ENCODE data around the gene PTPRC.

PTPRC gene

DNA sequence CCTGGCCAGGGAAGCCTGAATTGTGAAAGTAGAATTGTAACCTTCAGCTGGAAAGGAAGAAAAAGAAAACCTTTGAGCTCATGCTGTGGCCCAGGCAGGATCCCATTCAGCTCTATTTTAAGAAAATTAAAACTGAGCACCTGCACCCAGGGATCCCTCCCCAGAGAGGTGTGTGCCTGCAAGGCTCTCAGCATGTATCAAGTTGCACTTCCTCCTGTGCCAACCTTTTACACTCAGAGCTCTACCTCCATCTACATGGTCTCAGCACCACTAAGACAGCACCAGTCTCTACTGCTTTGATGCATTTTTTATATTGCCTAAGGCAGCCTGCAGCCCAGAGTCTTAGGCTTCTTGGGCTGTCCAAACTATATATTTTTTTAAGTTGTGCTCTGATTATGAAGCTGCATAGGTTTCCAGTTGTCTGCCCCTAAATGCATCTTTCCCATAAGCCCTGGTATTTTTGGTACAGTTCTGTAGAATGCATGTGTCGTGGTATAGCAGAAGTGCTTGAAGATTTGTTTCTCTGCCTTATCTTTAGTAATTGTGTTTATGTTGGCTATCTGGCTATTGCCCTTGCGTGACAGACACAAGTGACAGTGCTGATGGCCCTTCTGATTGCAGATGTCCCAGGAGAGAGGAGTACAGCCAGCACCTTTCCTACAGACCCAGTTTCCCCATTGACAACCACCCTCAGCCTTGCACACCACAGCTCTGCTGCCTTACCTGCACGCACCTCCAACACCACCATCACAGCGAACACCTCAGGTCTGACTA, 63.1 kb downstream of the PTPRC start:
- DNase-seq (ENCODE audit: low spot score), result no peak

DNA sequence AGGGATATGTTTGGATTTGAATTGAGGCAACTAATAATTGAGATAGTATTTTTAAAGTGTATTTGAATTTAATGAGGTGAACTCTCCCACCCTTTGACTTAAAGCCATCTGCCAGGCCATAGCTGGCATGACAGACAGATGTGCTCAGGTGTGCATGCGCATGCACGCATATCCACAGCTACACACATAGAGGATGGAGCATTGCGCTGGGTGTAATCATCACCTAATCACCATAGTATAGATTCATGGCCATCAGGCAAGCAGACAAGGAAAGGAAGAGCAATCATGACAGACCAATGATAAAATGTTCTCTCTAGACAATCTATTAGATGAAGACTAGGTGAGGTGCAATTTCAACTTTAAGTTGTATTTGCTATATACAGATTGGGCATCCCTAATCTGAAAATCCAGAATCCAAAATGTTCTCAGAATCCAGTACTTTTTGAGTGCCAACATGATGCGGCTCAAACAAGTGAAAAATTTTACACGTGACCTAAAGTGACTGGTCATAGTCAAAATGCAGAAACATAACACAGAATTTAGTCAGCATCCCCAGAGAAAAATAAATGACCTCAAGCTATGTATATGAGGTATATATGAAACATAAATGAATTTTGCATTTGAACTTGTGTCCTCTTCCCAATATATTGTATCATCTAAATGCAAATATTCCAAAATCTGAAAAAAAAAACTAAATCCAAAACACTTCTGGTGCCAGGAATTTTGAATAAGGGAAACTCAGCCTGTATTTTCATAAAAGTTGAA, 70.1 kb downstream of the PTPRC start:
- no peak for DNase-seq (ENCODE audit: low spot score)

DNA sequence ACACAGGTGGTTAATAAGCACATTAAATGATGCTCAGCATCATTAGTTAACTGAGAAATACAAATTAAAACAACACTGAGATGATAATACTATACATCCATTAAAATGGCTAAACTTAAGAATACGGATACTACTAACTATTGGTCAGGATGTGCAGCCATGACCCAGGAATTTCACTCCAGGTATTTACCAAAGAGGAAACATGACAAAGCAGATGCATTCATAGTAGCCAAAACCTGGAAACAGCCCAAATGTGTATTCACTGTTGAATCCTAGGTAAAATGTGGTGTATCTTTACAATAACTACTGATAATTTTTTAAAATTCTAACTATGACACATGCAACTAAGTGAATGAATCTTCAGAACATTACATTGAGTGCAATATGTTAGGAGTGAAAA, 73.0 kb downstream of the PTPRC start:
- DNase-seq (ENCODE audit: low spot score), result no peak

- DNase-seq (ENCODE audit: low spot score), result peak; percentile 60
Measured at GRCh38 chr1:198713081-198713480, 74.2 kb downstream of the PTPRC start.

DNA sequence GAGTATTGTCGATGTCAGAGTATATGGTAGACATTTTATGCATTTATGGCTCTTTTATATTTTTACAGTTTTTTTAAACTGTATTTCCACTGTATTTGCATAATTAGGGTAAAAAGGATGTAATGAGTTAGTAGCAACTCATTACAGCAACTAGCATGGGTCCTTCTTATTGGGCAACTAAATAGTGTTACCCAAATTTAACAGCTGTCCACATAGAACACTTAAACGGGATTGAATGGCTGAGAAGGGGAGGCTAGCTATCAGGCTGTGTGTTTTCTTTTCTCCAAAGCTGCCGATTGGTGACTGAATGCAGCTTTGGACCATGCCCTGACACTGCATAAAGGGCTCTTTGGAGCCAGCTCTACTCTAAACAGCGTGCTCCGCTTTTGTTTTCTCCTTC, 75.4 kb downstream of the PTPRC start:
- DNase-seq (ENCODE audit: low spot score), result no peak

DNA sequence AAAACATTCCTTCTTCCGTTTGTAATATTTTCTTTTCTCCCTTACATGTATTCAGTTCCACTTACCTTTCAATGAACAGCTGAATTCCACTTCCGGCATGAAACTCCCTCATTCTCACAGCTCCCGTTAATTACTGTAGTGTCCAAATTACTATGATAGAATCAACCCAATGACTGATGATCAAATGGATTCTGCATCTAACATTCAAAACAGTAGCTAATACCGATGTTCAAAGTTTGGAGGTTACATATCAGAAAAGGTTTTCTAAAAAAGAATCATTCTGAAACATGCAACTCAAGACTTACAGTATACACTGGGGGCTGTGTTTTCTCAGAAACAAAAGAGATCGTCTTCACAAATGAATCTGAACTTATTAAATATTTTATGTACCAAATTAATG, 77.2 kb downstream of the PTPRC start:
- no peak for DNase-seq (ENCODE audit: low spot score)

GRCh38 chr1:198717510-198717909, 78.7 kb downstream of the PTPRC start:
- no peak for DNase-seq (ENCODE audit: low spot score)

DNA sequence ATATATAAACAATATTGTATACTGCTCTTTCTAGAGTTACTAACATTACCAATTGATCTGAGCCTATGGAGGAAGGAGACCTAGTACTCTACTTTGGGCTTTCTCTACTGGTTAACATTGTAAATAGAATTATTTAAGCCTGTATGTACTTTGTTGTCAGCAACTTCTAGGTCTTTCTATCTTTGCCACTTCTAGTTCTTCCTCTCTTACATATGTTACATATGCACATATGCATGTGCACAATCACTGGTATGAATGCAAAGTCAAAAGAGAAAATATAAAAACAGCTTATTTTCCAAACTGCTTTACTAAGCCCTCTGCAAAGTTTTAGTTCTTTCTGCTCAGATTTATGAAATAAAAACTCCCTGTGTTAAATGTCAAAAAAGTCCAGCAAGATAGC, 84.3 kb downstream of the PTPRC start:
- no peak for DNase-seq (ENCODE audit: low spot score)

- DNase-seq (ENCODE audit: low spot score), result no peak
Measured at GRCh38 chr1:198725090-198725489, 86.2 kb downstream of the PTPRC start.

- DNase-seq (ENCODE audit: low spot score), result peak; percentile 11
Measured at GRCh38 chr1:198726455-198726854, 87.6 kb downstream of the PTPRC start.

- no peak for DNase-seq (ENCODE audit: low spot score)
Measured at GRCh38 chr1:198729195-198729863, 90.5 kb downstream of the PTPRC start.

DNA sequence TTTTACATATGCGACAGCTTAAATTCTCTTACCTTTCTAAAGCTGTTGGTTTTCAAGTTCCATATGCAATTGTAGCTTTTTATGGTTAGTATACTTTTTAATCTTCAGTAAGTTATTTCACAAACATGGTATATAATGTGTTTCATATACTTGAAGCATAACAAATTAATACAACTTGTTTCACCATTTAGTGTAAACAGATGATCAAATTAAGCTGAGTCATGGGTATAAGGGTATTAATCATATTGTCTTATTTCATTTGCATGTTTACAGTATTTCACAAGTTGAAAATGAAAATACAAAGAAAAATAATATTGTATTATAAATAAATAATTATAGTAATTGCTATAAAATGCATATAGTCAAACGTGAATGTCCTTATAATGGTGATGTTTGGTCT, 92.1 kb downstream of the PTPRC start:
- DNase-seq (ENCODE audit: low spot score), result no peak

DNA sequence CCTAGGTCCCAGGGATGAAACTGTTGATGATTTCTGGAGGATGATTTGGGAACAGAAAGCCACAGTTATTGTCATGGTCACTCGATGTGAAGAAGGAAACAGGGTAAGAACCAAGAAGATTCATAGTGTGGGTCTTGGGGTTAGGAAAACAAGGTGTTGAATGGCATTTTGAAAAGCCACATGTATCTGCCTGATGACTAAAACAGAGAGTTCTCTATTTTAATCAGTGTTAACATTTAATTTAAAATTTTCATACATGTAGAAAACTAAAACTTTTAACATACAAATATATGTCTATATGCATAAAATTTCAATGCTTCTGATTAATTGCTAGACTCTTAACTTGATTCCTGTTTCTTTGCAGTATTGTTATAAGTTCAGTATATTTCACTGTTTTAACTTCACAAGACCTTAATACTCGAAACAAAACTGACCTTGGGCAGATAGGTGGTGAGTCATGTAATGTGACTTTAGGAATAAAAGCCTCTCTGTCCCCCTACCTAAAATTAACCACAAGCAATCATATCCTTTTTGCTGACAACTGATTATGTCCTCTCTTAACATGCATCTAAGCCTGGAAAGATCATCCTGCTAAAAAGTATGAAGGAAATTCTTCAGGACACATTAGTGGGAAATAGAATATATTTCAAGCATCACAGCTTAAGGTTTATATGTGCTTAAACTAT, 95.6 kb downstream of the PTPRC start:
- no peak for DNase-seq (ENCODE audit: low spot score)

GRCh38 chr1:198741744-198742143, 102.9 kb downstream of the PTPRC start:
- DNase-seq (ENCODE audit: low spot score), result no peak

- no peak for DNase-seq (ENCODE audit: low spot score)
Measured at GRCh38 chr1:198747127-198747526, 108.3 kb downstream of the PTPRC start.

GRCh38 chr1:198749279-198749678, 110.4 kb downstream of the PTPRC start:
- no peak for DNase-seq (ENCODE audit: low spot score)

- DNase-seq (ENCODE audit: low spot score), result no peak
Measured at GRCh38 chr1:198750081-198750480, 111.2 kb downstream of the PTPRC start.

DNA sequence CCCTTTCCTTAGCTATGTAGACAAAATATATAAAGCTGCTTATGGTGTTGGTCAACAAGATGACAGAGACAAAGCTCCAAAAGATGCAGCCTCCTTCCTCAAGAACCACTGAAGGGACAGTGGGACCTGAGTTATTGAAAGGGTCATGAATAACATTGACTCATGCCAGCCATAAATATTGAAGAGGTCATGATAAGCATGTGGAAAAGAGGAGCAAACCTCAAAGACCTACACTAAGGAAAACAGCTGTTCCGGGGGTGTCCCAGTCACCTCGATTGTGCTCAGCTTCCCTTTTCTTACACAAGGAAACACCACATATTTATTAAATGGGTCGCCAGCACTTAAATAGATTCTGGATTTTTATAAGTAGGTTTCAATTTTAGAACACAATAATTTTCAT, 112.9 kb downstream of the PTPRC start:
- DNase-seq (ENCODE audit: low spot score), result no peak

GRCh38 chr1:198754670-198755069, 115.8 kb downstream of the PTPRC start:
- DNase-seq (ENCODE audit: low spot score), result no peak

DNA sequence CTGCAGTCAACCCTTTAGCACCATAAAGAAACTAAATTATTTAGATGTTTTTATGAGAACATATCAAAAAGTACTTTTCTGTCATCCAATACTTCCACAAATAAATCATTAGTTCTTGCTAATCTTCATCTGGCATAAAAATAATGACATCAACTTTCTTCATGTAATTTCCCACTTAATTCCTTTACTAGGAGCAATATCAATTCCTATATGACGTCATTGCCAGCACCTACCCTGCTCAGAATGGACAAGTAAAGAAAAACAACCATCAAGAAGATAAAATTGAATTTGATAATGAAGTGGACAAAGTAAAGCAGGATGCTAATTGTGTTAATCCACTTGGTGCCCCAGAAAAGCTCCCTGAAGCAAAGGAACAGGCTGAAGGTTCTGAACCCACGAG, 116.9 kb downstream of the PTPRC start:
- no peak for DNase-seq (ENCODE audit: low spot score)

- DNase-seq (ENCODE audit: low spot score), result peak; percentile 22
Measured at GRCh38 chr1:198756470-198756869, 117.6 kb downstream of the PTPRC start.

DNA sequence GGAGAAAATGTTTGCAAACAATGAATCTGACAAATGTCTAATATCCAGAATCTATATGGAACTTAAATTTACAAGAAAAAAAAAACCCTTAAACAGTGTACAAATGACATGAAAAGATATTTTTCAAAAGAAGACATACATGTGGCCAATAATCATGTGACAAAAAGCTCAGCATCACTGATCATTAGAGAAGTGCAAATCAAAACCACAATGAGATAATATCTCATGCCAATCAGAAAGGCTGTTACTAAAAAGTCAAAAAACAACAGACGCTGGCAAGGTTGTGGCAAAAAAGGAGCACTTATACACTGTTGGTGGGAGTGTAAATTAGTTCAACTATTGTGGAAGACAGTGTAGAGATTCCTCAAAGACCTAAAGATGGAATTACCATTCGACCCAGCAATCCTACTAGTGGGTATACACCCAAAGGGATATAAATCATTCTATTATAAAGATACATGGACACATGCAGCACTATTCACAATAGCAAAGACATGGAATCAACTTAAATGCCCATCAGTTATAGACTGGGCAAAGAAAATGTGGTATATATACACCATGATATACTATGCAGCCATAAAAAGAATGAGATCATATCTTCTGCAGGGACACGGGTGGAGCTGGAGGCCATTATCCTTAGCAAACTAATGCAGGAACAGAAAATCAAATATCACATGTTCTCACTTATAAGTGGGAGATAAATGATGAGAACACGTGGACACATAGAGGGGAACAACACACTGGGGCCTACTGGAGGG, 123.2 kb downstream of the PTPRC start:
- DNase-seq (ENCODE audit: low spot score), result no peak
